Bladder microvascular endothelial cell (primary cell): Measurements from ENCODE around the gene TPRN. TPM values are rescaled to one million over a fixed set of nuclear protein-coding genes. Genes with fewer than 3 reads are reported as not detected.

Experiments
- total RNA-seq: library from RNA; depleted of rRNA; stranded (reverse); fragments of >200 nt; gene quantifications from 2 replicates; pipeline ENCODE4 v1.2.3, GENCODE V29; 2014

TPRN gene, protein sequence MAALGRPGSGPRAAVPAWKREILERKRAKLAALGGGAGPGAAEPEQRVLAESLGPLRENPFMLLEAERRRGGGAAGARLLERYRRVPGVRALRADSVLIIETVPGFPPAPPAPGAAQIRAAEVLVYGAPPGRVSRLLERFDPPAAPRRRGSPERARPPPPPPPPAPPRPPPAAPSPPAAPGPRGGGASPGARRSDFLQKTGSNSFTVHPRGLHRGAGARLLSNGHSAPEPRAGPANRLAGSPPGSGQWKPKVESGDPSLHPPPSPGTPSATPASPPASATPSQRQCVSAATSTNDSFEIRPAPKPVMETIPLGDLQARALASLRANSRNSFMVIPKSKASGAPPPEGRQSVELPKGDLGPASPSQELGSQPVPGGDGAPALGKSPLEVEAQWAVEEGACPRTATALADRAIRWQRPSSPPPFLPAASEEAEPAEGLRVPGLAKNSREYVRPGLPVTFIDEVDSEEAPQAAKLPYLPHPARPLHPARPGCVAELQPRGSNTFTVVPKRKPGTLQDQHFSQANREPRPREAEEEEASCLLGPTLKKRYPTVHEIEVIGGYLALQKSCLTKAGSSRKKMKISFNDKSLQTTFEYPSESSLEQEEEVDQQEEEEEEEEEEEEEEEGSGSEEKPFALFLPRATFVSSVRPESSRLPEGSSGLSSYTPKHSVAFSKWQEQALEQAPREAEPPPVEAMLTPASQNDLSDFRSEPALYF
- total RNA-seq, result 3.2 and 3.4 TPM in 2 replicates

DNA sequence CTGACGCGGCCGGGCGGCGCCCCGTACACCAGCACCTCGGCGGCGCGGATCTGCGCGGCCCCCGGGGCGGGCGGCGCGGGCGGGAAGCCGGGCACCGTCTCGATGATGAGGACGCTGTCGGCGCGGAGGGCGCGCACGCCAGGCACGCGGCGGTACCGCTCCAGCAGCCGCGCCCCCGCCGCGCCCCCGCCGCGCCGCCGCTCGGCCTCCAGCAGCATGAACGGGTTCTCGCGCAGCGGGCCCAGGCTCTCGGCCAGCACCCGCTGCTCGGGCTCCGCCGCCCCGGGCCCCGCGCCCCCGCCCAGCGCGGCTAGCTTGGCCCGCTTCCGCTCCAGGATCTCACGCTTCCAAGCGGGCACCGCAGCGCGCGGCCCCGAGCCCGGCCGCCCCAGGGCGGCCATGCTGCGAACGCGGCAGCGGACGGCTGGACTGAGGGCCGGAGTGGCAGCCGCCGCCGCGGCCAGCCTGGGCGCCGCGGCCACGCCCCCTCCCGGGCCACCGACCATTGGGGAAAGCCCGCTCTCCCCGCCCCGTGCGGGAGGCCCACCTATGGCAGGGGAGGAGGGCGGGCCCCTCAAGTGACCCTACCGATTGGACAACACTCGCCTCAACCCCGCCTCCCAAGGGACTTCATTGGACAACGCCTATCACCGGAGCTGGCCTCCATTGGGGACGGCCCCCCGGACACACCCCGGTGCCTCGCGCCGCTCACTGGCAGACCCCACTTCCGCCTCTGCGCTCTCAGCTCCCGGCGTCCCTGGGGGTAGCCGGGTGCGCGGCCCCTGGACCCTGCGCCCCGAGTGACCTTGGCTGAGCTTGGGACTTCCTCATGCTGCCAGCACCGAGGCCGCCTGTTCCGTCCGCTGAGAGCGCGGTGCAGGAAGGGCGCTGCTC lies at the start of gene TPRN:
Gene TPRN (minus strand): TSS at position 431 of the 894 bp plus-strand sequence. CDS start 30 bp downstream, at position 401.

DNA sequence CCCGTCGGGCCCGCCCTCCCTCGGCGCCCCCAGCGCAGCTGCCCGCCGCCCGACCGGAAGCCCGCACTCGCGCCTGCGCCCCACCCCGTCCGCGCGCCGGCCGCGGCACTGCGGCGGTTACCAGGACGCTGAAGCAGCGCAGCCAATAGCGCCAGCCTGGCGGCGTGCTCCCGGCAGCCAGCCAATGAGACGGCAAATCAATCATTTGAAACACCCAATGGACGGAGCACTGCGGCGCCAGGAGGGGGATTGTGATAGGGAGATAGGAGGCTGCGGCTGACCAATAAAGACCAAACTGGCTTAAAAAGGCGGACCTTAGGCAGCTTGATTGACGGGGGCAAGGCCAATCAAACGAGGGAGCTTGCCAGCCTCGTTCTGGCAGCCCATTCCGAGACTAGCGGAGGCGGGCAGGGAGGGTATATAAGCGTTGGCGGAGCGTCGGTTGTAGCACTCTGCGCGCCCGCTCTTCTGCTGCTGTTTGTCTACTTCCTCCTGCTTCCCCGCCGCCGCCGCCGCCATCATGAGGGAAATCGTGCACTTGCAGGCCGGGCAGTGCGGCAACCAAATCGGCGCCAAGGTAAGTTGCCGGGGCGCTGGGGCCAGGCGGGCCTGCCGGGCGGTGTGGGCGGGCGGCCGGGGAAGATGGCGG lies 40.4 kb upstream of the TPRN start, which contains the start of gene TUBB4B:
Gene TUBB4B (plus strand): TSS at position 447 of the 649 bp plus-strand sequence. CDS start 74 bp downstream, at position 521.

DNA sequence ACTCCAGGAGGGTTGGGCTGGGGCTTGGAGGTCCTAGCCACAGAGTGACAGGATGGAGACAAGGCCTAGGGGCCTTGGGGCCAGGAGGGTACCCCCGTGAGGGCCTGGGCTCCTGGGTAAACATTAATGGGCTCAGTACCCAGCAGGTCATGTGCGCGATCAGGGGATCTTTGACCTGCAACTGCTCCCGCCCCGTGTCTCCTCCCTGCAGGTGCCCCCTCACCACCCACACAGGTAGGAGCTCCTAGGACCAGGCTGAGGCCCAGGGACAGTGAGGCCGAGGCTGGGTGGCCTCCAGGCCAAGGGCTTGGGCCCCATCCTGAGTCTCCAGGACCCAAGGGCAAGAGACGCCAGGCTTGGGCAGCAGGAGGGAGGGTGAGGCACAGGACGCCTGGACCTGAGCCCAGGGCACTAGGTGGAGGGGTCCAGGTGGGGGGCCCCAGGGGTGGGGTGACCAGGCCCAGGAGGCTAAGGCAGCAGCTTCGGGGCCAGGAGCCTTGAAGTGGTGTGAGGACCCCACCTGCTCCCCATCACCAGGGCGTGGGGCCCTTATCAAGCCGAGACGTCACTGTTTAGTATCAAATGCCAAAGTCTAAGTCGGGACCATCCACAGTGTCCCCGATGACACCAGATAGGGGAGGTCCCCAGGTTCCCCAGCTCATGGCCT lies 30.3 kb upstream of the TPRN start, which contains the start of gene SLC34A3:
Gene SLC34A3 (plus strand): TSS at position 197 of the 667 bp plus-strand sequence. CDS start 802 bp downstream, outside the sequence.

DNA sequence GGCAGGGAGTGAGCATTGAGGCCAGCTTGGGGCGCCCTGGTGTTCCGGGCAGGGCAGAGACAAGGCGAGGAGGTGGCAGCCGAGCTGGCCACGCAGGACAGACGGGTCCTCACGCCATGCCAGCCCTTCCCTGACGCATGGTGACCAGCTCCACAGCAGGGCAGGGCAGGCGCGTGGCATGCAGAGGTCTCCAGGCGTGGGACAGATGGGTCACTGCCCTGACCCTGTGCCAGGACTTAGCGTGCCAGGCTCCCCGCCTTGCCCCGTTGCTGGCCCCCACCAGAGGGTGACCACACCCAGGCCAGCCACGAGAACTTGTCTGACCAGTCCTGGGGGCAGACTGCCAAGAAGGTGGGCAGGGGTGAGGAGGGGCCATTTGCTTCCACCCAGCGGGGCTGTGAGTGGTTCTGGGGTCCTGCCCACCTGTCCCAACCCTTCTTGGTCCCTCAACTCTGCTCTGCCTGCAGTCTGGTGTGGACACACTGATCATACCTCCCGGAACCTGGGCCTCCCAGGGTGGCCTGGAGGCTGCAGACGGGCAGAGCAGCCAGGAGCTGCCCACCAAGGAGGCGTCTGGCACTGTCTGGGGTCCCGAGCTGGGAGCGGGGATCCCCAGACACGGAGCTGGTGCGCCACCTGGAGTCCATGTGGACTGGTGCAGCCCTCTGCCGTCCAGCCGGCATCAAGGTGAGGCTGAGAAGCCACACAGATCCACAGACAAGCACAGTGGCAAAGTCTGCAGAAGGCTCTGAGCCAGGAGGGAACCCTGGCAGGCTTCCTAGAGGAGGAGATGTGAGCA lies 26.7 kb upstream of the TPRN start, which contains the start of gene RNF224:
Gene RNF224 (plus strand): TSS at position 449 of the 799 bp plus-strand sequence. CDS start 834 bp downstream, outside the sequence.

DNA sequence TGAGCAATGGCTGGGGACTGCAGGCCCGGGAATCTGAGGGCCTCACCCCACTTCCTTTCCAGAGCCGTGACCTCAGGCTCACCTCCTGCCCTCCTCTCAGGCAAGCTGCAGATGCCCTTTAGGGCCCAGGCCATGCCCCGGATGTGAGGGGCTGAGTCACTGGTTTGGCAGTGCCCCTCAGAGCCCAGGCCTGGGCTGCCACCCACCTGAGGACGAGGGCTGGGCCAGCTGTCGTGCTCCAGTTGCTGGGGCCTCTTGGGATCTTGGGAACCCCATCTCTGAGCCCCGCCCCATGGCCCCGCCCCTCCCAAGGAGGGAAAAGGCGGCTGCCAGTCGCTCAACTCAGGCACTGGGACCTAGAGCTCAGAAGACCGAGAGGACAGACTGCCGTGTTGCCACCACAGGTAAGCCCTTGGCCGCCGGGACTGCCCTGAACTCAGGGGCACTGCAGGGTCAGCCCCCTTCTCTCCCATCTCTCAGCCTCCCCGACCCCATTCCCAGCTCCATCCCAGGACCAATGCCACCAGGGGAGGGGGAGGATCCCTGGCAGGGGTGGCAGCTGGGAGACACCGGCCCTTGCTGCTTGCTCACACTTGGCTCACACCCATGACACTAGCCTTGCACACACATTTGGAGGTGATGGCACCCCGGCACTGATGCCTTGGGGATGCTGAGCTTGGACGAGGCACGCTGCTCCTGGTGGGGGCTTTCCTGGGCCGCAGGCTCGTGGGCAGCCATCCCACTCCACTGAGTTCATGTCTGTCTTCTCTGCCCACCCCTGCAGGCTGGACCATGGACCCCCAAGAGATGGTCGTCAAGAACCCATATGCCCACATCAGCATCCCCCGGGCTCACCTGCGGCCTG lies 24.5 kb upstream of the TPRN start, which contains the start of gene CYSRT1:
Gene CYSRT1 (plus strand): TSS at position 345 of the 865 bp plus-strand sequence. CDS start 448 bp downstream, at position 793.

DNA sequence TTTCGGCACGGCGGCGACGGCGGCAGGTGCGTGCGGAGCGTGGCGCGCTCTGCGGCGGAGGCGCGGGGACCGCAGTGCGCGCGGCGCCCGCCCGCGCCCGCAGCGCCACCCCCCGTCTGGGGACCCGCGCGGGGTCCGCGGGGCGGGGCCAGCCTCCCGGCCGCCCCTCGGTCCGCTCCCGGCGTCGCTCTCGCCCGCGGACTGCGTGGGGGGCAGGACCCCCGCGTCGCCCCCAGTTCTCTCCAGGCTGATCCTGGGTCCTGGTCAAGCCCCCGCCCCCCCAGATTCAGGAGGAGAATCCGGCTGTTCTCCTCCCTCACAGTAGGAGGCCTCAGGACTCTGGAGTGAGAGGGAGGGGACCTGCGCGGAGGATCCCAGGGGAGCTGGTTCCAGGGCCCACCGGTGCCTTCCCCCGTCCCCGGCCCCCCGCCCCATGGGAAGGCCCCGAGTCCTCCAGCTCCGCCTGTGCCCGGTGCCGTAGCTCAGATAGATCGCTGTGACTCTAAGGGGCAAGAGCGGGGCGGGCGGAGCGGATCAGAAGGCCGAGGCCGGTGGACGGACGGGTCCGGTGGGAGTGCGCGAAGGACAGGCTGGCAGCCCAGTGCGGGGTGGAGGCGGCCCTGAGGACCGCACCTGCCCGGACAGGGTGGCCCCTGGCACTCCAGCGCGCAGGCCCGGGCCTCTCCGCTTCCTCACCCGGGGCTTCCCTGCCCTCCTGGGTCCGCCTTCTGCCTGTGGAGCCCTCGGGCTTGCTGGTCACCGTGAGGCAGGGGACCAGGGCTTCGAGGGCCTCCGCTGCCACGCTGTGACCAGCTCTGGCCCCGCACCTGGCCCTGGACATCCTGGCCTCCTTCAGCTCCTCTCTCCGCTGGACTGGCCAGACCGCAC lies 21.9 kb upstream of the TPRN start, which contains the start of gene RNF208:
Gene RNF208 (minus strand): TSS at position 51 of the 888 bp plus-strand sequence. CDS start 1,028 bp downstream, outside the sequence.

DNA sequence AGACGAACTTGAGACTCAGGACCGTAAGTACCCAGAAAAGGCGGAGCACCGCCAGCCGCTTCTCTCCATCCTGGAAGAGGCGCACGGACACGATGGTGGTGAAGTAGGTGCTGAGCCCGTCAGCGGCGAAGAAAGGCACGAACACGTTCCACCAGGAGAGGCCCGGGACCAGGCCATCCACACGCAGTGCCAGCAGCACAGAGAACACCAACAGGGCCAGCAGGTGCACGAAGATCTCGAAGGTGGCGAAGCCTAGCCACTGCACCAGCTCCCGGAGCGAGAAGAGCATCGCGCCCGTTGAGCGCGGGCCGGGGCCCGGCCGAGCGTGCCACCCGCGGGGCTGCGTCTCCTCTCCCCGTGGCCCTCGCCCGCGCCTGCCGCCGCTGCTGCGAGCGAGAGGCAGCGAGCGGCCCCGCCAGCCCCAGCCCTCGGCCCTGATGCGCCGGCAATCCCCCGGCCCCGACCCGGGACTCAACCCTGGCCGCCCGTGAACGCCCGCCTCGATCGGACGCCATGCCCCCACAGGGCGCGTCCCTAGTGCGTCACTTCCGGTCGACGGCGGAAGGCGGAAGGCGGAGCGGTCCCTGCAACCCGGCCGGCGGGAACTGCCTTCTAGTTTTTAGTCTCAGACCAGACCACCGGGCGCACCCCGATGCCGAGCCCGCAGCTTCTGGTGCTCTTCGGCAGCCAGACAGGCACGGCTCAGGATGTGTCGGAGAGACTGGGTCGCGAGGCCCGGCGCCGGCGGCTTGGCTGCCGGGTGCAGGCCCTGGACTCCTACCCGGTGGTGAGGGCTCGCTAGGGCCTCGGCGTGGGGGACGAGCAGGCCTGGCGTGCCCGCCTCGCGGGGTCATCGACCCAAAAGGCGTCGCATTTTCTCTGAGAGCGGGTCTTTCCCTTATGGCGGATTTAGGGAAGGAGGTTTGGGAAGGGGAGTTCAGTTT lies 4.9 kb upstream of the TPRN start, which contains the start of the genes NDOR1 and TMEM203:
Gene NDOR1 (plus strand): TSS at position 575 of the 944 bp plus-strand sequence. CDS start 78 bp downstream, at position 653.
Gene TMEM203 (minus strand): TSS at position 523 of the 944 bp plus-strand sequence. CDS start 234 bp downstream, at position 289.

DNA sequence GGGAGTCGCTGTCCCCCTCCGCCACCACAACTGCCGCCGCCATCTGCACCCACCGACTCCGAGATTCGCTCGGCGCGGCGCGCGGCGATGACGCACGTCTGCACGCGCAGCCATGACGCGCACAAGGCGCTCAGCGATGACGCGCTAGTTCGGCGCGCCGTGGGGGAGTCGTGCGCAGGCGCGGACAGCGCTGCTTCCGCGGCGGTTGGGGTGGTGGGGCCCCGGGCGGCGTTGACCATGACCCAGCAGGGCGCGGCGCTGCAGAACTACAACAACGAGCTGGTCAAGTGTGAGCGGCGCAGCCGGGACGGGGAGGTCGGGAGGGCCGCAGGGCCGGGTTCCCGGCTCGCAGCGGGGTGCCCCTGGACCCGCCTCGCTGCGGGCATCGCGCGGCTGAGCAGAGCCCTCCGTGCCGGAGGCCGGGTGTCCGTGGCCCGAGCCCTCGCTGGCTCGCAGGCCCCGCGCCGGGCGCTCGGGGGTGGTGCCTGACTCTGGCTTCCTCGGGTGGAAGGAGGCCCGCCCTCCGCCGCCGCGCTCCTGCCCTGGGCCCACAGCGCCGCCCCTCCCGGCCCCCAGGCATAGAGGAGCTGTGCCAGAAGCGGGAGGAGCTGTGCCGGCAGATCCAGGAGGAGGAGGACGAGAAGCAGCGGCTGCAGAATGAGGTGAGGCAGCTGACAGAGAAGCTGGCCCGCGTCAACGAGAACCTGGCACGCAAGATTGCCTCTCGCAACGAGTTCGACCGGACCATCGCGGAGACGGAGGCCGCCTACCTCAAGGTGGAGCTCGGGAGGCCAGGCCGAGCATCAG lies 11.8 kb downstream of the TPRN start, which contains the start of the genes ANAPC2 and SSNA1:
Gene ANAPC2 (minus strand): TSS at position 71 of the 807 bp plus-strand sequence. CDS start 28 bp downstream, at position 43.
Gene SSNA1 (plus strand): TSS at position 187 of the 807 bp plus-strand sequence. CDS start 51 bp downstream, at position 238.

DNA sequence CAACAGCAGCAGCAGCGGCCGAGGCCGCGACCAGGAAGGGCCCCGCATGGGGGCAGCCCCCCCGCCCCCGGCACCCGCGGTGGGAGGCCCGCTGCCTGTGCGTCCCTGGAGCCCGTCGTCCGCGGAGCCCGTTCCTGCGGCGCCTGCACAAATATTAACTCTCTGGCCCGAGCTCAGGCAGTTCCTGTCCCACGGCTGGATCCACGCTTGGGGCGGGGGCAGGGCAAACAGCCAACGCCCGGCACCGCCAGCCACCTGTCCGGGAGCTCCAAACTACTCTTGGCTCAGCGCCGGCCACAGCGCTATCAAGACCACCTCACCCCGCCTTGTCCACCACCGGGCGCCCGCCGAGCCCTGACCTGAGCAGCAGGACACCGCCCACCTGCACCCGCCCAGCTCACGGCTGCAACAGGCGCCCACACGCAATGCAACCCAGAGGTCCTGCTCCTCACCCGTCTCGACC lies 30.6 kb downstream of the TPRN start, which contains the start of gene LRRC26:
Gene LRRC26 (minus strand): TSS at position 156 of the 463 bp plus-strand sequence. CDS start 108 bp downstream, at position 48.

Other genes with a start within 250 kb of the TPRN start
- gene LCN12, start 248.5 kb downstream of the TPRN start, total RNA-seq, result 0.19 TPM in 1 of 2 replicates, not detected in the other
- gene PTGDS, start 223.2 kb downstream of the TPRN start, total RNA-seq, result 0.38 TPM in 1 of 2 replicates, not detected in the other
- gene LCNL1, start 217.7 kb downstream of the TPRN start, total RNA-seq, result 0.06 TPM in 1 of 2 replicates, not detected in the other
- 7.7 and 10.7 TPM in 2 replicates for gene PAXX, start 208.3 kb downstream of the TPRN start, total RNA-seq
- not detected in 2 replicates for gene CLIC3, start 204.2 kb downstream of the TPRN start, total RNA-seq
- 5.0 and 29.3 TPM in 2 replicates for gene ABCA2, start 172.5 kb downstream of the TPRN start, total RNA-seq
- gene FUT7, start 168.7 kb downstream of the TPRN start, total RNA-seq, result not detected in 2 replicates
- gene NPDC1, start 154.6 kb downstream of the TPRN start, total RNA-seq, result 29.6 and 30.9 TPM in 2 replicates
- gene ENTPD2, start 146.7 kb downstream of the TPRN start, total RNA-seq, result under 0.01 TPM in 1 of 2 replicates, not detected in the other
- gene SAPCD2, start 130.2 kb downstream of the TPRN start, total RNA-seq, result 8.8 and 13.6 TPM in 2 replicates
- 12.1 and 23.3 TPM in 2 replicates for gene UAP1L1, start 123.2 kb downstream of the TPRN start, total RNA-seq
- 58.6 and 66.0 TPM in 2 replicates for gene MAN1B1, start 113.8 kb downstream of the TPRN start, total RNA-seq
- gene DPP7, start 86.0 kb downstream of the TPRN start, total RNA-seq, result 77.9 and 85.8 TPM in 2 replicates
- gene GRIN1, start 61.6 kb downstream of the TPRN start, total RNA-seq, result under 0.01 and 0.06 TPM in 2 replicates
- gene LRRC26, start 30.7 kb downstream of the TPRN start, total RNA-seq, result not detected in 2 replicates
- gene TMEM210, start 28.7 kb downstream of the TPRN start, total RNA-seq, result not detected in 2 replicates
- gene ANAPC2, start 12.2 kb downstream of the TPRN start, total RNA-seq, result 21.0 and 37.3 TPM in 2 replicates
- gene SSNA1, start 12.1 kb downstream of the TPRN start, total RNA-seq, result 96.5 and 111 TPM in 2 replicates
- gene TMEM203, start 4.9 kb upstream of the TPRN start, total RNA-seq, result 17.2 and 23.9 TPM in 2 replicates
- gene NDOR1, start 5.0 kb upstream of the TPRN start, total RNA-seq, result 2.3 and 3.3 TPM in 2 replicates
- gene RNF208, start 21.5 kb upstream of the TPRN start, total RNA-seq, result 0.16 and 0.31 TPM in 2 replicates
- gene CYSRT1, start 24.4 kb upstream of the TPRN start, total RNA-seq, result 0.16 TPM in 1 of 2 replicates, not detected in the other
- not detected in 2 replicates for gene RNF224, start 26.8 kb upstream of the TPRN start, total RNA-seq
- not detected in 2 replicates for gene SLC34A3, start 30.2 kb upstream of the TPRN start, total RNA-seq
- 196 and 202 TPM in 2 replicates for gene TUBB4B, start 40.5 kb upstream of the TPRN start, total RNA-seq
- gene STPG3, start 50.5 kb upstream of the TPRN start, total RNA-seq, result not detected in 2 replicates
- 63.6 and 66.1 TPM in 2 replicates for gene NELFB, start 54.6 kb upstream of the TPRN start, total RNA-seq
- 14.9 and 27.1 TPM in 2 replicates for gene TOR4A, start 77.0 kb upstream of the TPRN start, total RNA-seq
- gene NRARP, start 101.5 kb upstream of the TPRN start, total RNA-seq, result 28.1 and 30.0 TPM in 2 replicates
- 18.0 and 25.7 TPM in 2 replicates for gene EXD3, start 222.4 kb upstream of the TPRN start, total RNA-seq
- 0.97 and 2.1 TPM in 2 replicates for gene NOXA1, start 222.7 kb upstream of the TPRN start, total RNA-seq
- gene ENTPD8, start 240.6 kb upstream of the TPRN start, total RNA-seq, result 0.06 and 0.16 TPM in 2 replicates